Neural cell (in vitro differentiated cells): ENCODE measurements around the gene OVOL3. TPM values are rescaled to one million over a fixed set of nuclear protein-coding genes. Genes with fewer than 3 reads are reported as not detected.

Source experiments
- H2AFZ ChIP-seq: fragments of 200-600, 300-800 bp; sonication (generic), shearing (Covaris generic); 2 replicates; pipeline ENCODE4 v1.6.0; 2014; ENCODE audit warnings: low read depth, mild to moderate bottlenecking, antibody characterized with exemption, low read length, moderate library complexity
- H3F3A ChIP-seq: fragments of 200-600 bp; shearing (Covaris generic); 2 replicates; pipeline ENCODE4 v1.6.1; 2016; ENCODE audit warnings: mild to moderate bottlenecking, moderate library complexity, mixed read lengths, antibody characterized with exemption, low read length; ENCODE audit not compliant: insufficient read depth, poor library complexity, severe bottlenecking
- H3K27ac ChIP-seq: fragments of 200-600, 300-800 bp; sonication (generic), shearing (Covaris generic); 2 replicates; pipeline ENCODE4 v1.5.1; 2014; ENCODE audit warnings: mild to moderate bottlenecking, low read length, moderate library complexity
- H3K27me3 ChIP-seq: fragments of 300-800, 200-600 bp; sonication (generic), shearing (Covaris generic); 2 replicates; pipeline ENCODE4 v1.6.0; 2014; ENCODE audit warnings: mild to moderate bottlenecking, low read depth, low read length, moderate library complexity; ENCODE audit not compliant: insufficient read depth
- H3K36me3 ChIP-seq: fragments of 300-800, 200-600 bp; sonication (generic), shearing (Covaris generic); 2 replicates; pipeline ENCODE4 v1.5.1; 2014; ENCODE audit warnings: mild to moderate bottlenecking, antibody characterized with exemption, low read length, moderate library complexity; ENCODE audit not compliant: insufficient read depth
- H3K4me2 ChIP-seq: fragments of 300-800, 200-600 bp; sonication (generic), shearing (Covaris generic); 2 replicates; pipeline ENCODE4 v1.6.0; 2014; ENCODE audit warnings: mild to moderate bottlenecking, low read length
- H3K4me3 ChIP-seq: fragments of 300-800, 200-600 bp; sonication (generic), shearing (Covaris generic); 2 replicates; pipeline ENCODE4 v1.5.1; 2014; ENCODE audit warnings: mild to moderate bottlenecking, low read length, moderate library complexity
- H3K79me2 ChIP-seq: fragments of 200-600 bp; shearing (Covaris generic); replicated peaks from 2 replicates; pipeline ENCODE4 v1.6.0; 2014; ENCODE audit warnings: mild to moderate bottlenecking, low read length, moderate library complexity; ENCODE audit not compliant: insufficient read depth
- H3K9ac ChIP-seq: fragments of 300-800, 200-600 bp; sonication (generic), shearing (Covaris generic); 2 replicates; pipeline ENCODE4 v1.6.1; 2016; ENCODE audit warnings: mild to moderate bottlenecking, low read length, mixed read lengths
- H3K9me2 ChIP-seq: fragments of 200-600 bp; shearing (Covaris generic); 2 replicates; pipeline ENCODE4 v1.6.1; 2016; ENCODE audit warnings: mild to moderate bottlenecking, low read length, mixed read lengths; ENCODE audit not compliant: insufficient read depth
- H3K9me3 ChIP-seq: fragments of 200-600, 300-800 bp; sonication (generic), shearing (Covaris generic); 2 replicates; pipeline ENCODE4 v1.6.1; 2016; ENCODE audit warnings: mild to moderate bottlenecking, mixed run types, low read length, moderate library complexity, mixed read lengths
- H4K20me1 ChIP-seq: fragments of 200-600 bp; shearing (Covaris generic); 2 replicates; pipeline ENCODE4 v1.6.1; 2016; ENCODE audit warnings: mild to moderate bottlenecking, mixed run types; ENCODE audit not compliant: insufficient read depth
- EP300 ChIP-seq: fragments of 450-650 bp; conservative IDR thresholded peaks from 2 replicates; pipeline ENCODE4 v1.6.1; 2014; ENCODE audit warnings: antibody characterized with exemption, mild to moderate bottlenecking, moderate library complexity; ENCODE audit not compliant: poor library complexity, severe bottlenecking
- EZH2 ChIP-seq: fragments of 200-600, 300-800 bp; shearing (Covaris generic), sonication (generic); IDR thresholded peaks from 2 replicates; pipeline ENCODE4 v1.6.1; 2014; ENCODE audit warnings: antibody characterized with exemption, low read length, borderline replicate concordance, mild to moderate bottlenecking; ENCODE audit not compliant: insufficient read depth, poor library complexity, severe bottlenecking
- MXI1 ChIP-seq: fragments of 450-650 bp; conservative IDR thresholded peaks from 2 replicates; pipeline ENCODE4 v1.6.1; 2014; ENCODE audit warnings: antibody characterized with exemption, mild to moderate bottlenecking; ENCODE audit not compliant: poor library complexity, severe bottlenecking
- POLR2AphosphoS5 ChIP-seq: IDR thresholded peaks from 2 replicates; pipeline ENCODE4 v1.6.1; 2012
- RAD21 ChIP-seq: fragments of 450-650 bp; conservative IDR thresholded peaks from 2 replicates; pipeline ENCODE4 v1.6.1; 2014; ENCODE audit warnings: antibody characterized with exemption, mild to moderate bottlenecking, moderate library complexity
- SMC3 ChIP-seq: fragments of 450-650 bp; conservative IDR thresholded peaks from 2 replicates; pipeline ENCODE4 v1.6.1; 2014; ENCODE audit warnings: antibody characterized with exemption, mild to moderate bottlenecking, moderate library complexity; ENCODE audit not compliant: poor library complexity
- TAF1 ChIP-seq: IDR thresholded peaks from 2 replicates; pipeline ENCODE4 v1.6.1; 2012; ENCODE audit warnings: low read depth
- polyA plus RNA-seq: library from polyadenylated mRNA; depleted of rRNA; stranded (reverse); fragments of >200 nt; gene quantifications from 2 replicates; pipeline ENCODE4 v1.2.3, GENCODE V29; 2014
- TF ChIP-seq, protein P1 (sequence below): fragments of 450-650 bp; IDR thresholded peaks from 2 replicates; pipeline ENCODE4 v1.5.1; 2014; ENCODE audit warnings: antibody characterized with exemption, mild to moderate bottlenecking, moderate library complexity; ENCODE audit not compliant: poor library complexity, severe bottlenecking
- TF ChIP-seq, protein P2 (sequence below): IDR thresholded peaks from 2 replicates; pipeline ENCODE4 v1.6.1; 2012; ENCODE audit warnings: borderline replicate concordance

Gene OVOL3
- polyA plus RNA-seq, 1 donor from 2014 or later, result not detected

DNA sequence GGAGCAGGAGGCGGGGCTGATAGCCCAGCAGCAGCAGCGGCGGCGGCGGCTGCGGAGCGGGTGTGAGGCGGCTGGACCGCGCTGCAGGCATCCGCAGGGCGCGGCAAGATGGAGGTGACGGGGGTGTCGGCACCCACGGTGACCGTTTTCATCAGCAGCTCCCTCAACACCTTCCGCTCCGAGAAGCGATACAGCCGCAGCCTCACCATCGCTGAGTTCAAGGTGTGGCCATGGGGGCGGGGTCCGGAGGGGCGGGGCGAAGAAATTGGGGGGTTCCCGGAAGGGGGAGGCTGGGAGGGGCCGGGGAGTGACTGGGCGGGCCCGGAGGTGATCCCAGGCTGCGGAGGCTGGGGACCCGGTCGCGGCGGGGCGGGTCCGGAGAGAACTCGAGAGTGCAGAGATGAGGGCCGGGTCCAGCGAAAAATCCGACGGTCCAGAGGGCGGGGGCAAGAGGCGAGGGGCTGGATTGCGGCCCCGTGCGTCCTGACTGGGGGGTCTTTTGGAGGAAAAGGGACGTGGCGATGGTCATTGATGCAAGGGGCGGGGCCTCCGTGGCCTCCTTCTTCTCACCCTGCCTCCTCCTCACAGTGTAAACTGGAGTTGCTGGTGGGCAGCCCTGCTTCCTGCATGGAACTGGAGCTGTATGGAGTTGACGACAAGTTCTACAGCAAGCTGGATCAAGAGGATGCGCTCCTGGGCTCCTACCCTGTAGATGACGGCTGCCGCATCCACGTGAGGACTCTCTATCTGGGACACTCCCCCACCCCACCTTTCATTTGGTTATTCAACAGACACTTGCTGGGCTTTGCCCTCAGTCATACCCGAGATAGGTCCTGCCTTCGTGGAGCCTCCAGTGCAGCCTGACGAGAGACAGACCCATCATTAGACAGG, 4.8 kb downstream of the OVOL3 start, which contains the start of gene TBCB:
TBCB (plus strand) TSS at position 16 of the 891 bp plus-strand sequence; CDS start at position 109, 93 bp downstream.
- H3F3A ChIP-seq, result no peaks in the 10 kb centered on the region
- TF ChIP-seq POLR2AphosphoS5 (peak; percentile 93), TAF1 (peak; percentile 94)
- TF ChIP-seq, protein P1, sequence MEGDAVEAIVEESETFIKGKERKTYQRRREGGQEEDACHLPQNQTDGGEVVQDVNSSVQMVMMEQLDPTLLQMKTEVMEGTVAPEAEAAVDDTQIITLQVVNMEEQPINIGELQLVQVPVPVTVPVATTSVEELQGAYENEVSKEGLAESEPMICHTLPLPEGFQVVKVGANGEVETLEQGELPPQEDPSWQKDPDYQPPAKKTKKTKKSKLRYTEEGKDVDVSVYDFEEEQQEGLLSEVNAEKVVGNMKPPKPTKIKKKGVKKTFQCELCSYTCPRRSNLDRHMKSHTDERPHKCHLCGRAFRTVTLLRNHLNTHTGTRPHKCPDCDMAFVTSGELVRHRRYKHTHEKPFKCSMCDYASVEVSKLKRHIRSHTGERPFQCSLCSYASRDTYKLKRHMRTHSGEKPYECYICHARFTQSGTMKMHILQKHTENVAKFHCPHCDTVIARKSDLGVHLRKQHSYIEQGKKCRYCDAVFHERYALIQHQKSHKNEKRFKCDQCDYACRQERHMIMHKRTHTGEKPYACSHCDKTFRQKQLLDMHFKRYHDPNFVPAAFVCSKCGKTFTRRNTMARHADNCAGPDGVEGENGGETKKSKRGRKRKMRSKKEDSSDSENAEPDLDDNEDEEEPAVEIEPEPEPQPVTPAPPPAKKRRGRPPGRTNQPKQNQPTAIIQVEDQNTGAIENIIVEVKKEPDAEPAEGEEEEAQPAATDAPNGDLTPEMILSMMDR, result no peak
- H3K79me2 ChIP-seq, result peaks cover 18% of the 10 kb centered on the region
- H2AFZ ChIP-seq, result peak within 1 kb of the TSS; percentile 40
- H3K9me2 ChIP-seq, result no peaks in the 10 kb centered on the region
- H3K4me3 ChIP-seq, result peak within 1 kb of the TSS; percentile 97
- H3K4me2 ChIP-seq, result peak within 1 kb of the TSS; percentile 76
- H3K9me3 ChIP-seq, result no peaks in the 10 kb centered on the region
- peak within 1 kb of the TSS; percentile 82 for H3K27ac ChIP-seq
- no peaks in the 10 kb centered on the region for H3K27me3 ChIP-seq
- H4K20me1 ChIP-seq, result no peaks in the 10 kb centered on the region
- H3K9ac ChIP-seq, result peak within 1 kb of the TSS; percentile 83
- no peaks in the 10 kb centered on the region for H3K36me3 ChIP-seq

DNA sequence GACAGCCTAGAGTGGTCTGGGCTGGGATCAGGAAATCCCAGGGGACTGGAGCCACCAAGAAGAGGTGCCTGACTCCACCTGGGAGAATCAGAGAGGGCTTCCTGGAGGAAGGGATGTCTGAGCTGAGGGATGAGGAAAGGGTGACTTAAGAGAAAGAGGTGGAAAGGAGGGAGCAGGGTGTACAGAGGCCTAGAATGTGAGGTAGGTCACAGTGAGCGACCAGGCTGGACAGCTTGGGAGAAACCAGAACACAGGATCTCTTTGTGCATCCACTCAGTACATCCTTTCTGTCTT, 5.3 kb downstream of the OVOL3 start:
- Histone ChIP-seq H3K79me2 (peaks cover 18% of the 10 kb centered on the region), H3K9ac (peak overlapping the region; percentile 83), H3F3A (no peaks in the 10 kb centered on the region), H3K4me2 (peak overlapping the region; percentile 76), H3K27ac (peak overlapping the region; percentile 82), H3K9me3 (no peaks in the 10 kb centered on the region), H4K20me1 (no peaks in the 10 kb centered on the region), H3K36me3 (no peaks in the 10 kb centered on the region), H3K27me3 (no peaks in the 10 kb centered on the region), H3K4me3 (peak overlapping the region; percentile 97), H3K9me2 (no peaks in the 10 kb centered on the region), H2AFZ (no peak overlapping the region)
- TF ChIP-seq EZH2, result no peak
- no peak for TF ChIP-seq POLR2AphosphoS5
- TF ChIP-seq SMC3, result no peak
- no peak for TF ChIP-seq TAF1
- TF ChIP-seq, protein P1, result no peak
- no peak for TF ChIP-seq MXI1
- no peak for TF ChIP-seq RAD21
- no peak for TF ChIP-seq EP300
- TF ChIP-seq, protein P2, sequence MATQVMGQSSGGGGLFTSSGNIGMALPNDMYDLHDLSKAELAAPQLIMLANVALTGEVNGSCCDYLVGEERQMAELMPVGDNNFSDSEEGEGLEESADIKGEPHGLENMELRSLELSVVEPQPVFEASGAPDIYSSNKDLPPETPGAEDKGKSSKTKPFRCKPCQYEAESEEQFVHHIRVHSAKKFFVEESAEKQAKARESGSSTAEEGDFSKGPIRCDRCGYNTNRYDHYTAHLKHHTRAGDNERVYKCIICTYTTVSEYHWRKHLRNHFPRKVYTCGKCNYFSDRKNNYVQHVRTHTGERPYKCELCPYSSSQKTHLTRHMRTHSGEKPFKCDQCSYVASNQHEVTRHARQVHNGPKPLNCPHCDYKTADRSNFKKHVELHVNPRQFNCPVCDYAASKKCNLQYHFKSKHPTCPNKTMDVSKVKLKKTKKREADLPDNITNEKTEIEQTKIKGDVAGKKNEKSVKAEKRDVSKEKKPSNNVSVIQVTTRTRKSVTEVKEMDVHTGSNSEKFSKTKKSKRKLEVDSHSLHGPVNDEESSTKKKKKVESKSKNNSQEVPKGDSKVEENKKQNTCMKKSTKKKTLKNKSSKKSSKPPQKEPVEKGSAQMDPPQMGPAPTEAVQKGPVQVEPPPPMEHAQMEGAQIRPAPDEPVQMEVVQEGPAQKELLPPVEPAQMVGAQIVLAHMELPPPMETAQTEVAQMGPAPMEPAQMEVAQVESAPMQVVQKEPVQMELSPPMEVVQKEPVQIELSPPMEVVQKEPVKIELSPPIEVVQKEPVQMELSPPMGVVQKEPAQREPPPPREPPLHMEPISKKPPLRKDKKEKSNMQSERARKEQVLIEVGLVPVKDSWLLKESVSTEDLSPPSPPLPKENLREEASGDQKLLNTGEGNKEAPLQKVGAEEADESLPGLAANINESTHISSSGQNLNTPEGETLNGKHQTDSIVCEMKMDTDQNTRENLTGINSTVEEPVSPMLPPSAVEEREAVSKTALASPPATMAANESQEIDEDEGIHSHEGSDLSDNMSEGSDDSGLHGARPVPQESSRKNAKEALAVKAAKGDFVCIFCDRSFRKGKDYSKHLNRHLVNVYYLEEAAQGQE, result no peak
